ENCODE results near the gene NOL12. TPM values are rescaled to one million over a fixed set of nuclear protein-coding genes. Genes with fewer than 3 reads are reported as not detected.
"Not testable (repeated sequence)": the region's sequence is repeated elsewhere in the genome, so short reads cannot be mapped to it uniquely, and the experiment has no call there.

Gene NOL12
- total and polyA plus RNA-seq, 4 donors, result 6.9 to 16.5 (median 11.4) TPM

- no peak overlapping the region for H3K4me3 ChIP-seq (ENCODE audit: low read depth in 1 of 3, low read length in 3 of 3)
- no peaks in the 10 kb centered on the region for H3K9me3 ChIP-seq (ENCODE audit: control insufficient read depth in 4 of 4, low read length in 3 of 4)
- no peak overlapping the region for H3K27ac ChIP-seq (ENCODE audit: low read depth in 1 of 2, low read length in 2 of 2)
- DNase-seq (ENCODE audit: low spot score), result no peak
- no peaks in the 10 kb centered on the region for H3K4me1 ChIP-seq (ENCODE audit: control insufficient read depth in 4 of 4, insufficient read depth in 4 of 4, low read length in 3 of 4)
- H3K36me3 ChIP-seq (ENCODE audit: control insufficient read depth in 4 of 4, insufficient read depth in 3 of 4, low read depth in 1 of 4, low read length in 3 of 4), result peaks cover 0 to 2% (median 0%) of the 10 kb centered on the region in 4 donors
- TF ChIP-seq EGR1 (IDR thresholded peaks at IDR 0.05; ENCODE audit: low read depth in 2 of 2), result no peak
- TF ChIP-seq RXRA (IDR thresholded peaks at IDR 0.05), result no peak
- TF ChIP-seq HNF4A (conservative IDR thresholded peaks at IDR 0.05), result no peak
- no peak for TF ChIP-seq GABPA (IDR thresholded peaks at IDR 0.05 in 1 of 2, conservative IDR thresholded peaks at IDR 0.05 in 1 of 2)
- TF ChIP-seq NR2F2 (IDR thresholded peaks at IDR 0.05), result no peak
- no peak for TF ChIP-seq FOXA1 (IDR thresholded peaks at IDR 0.05)
- H3K27me3 ChIP-seq (ENCODE audit: control insufficient read depth in 4 of 4, insufficient read depth in 4 of 4, low read length in 3 of 4), result no peaks in the 10 kb centered on the region
- WGBS, result 95% methylated on average over 7 of the region's 7 CpGs
- no peak overlapping the region for H3K9ac ChIP-seq (ENCODE audit: low read depth in 1 of 2, low read length in 2 of 2)
Measured at GRCh38 chr22:37715760-37716159, 29.6 kb downstream of the NOL12 start.

- Histone ChIP-seq H3K9me3 (ENCODE audit: control insufficient read depth in 4 of 4, low read length in 3 of 4) (no peaks in the 10 kb centered on the region), H3K9ac (ENCODE audit: low read depth in 1 of 2, low read length in 2 of 2) (no peak overlapping the region), H3K4me1 (ENCODE audit: control insufficient read depth in 4 of 4, insufficient read depth in 4 of 4, low read length in 3 of 4) (no peaks in the 10 kb centered on the region), H3K27ac (ENCODE audit: low read depth in 1 of 2, low read length in 2 of 2) (no peak overlapping the region), H3K4me3 (ENCODE audit: low read depth in 1 of 3, low read length in 3 of 3) (no peak overlapping the region), H3K36me3 (ENCODE audit: control insufficient read depth in 4 of 4, insufficient read depth in 3 of 4, low read depth in 1 of 4, low read length in 3 of 4) (peaks cover 0 to 2% (median 0%) of the 10 kb centered on the region in 4 donors), H3K27me3 (ENCODE audit: control insufficient read depth in 4 of 4, insufficient read depth in 4 of 4, low read length in 3 of 4) (no peaks in the 10 kb centered on the region)
- 99% methylated on average over 9 of the region's 9 CpGs for WGBS
- TF ChIP-seq SP1 (IDR thresholded peaks at IDR 0.05) (no peak), RAD21 (IDR thresholded peaks at IDR 0.05) (no peak), JUND (IDR thresholded peaks at IDR 0.05) (no peak), ATF3 (IDR thresholded peaks at IDR 0.05) (no peak), HNF4G (IDR thresholded peaks at IDR 0.05) (no peak), YY1 (IDR thresholded peaks at IDR 0.05) (no peak), GABPA (IDR thresholded peaks at IDR 0.05 in 1 of 2, conservative IDR thresholded peaks at IDR 0.05 in 1 of 2) (no peak), EGR1 (IDR thresholded peaks at IDR 0.05; ENCODE audit: low read depth in 2 of 2) (no peak), HNF4A (conservative IDR thresholded peaks at IDR 0.05) (no peak), TAF1 (conservative IDR thresholded peaks at IDR 0.05) (no peak), FOXA2 (IDR thresholded peaks at IDR 0.05) (no peak), NR2F2 (IDR thresholded peaks at IDR 0.05) (no peak), FOXA1 (IDR thresholded peaks at IDR 0.05) (no peak), RXRA (IDR thresholded peaks at IDR 0.05) (no peak)
- TF ChIP-seq, protein P1, sequence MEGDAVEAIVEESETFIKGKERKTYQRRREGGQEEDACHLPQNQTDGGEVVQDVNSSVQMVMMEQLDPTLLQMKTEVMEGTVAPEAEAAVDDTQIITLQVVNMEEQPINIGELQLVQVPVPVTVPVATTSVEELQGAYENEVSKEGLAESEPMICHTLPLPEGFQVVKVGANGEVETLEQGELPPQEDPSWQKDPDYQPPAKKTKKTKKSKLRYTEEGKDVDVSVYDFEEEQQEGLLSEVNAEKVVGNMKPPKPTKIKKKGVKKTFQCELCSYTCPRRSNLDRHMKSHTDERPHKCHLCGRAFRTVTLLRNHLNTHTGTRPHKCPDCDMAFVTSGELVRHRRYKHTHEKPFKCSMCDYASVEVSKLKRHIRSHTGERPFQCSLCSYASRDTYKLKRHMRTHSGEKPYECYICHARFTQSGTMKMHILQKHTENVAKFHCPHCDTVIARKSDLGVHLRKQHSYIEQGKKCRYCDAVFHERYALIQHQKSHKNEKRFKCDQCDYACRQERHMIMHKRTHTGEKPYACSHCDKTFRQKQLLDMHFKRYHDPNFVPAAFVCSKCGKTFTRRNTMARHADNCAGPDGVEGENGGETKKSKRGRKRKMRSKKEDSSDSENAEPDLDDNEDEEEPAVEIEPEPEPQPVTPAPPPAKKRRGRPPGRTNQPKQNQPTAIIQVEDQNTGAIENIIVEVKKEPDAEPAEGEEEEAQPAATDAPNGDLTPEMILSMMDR (IDR thresholded peaks at IDR 0.05; ENCODE audit: low read depth, low read length, missing input control), result no peak
- TF ChIP-seq, protein P2, sequence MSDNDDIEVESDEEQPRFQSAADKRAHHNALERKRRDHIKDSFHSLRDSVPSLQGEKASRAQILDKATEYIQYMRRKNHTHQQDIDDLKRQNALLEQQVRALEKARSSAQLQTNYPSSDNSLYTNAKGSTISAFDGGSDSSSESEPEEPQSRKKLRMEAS (IDR thresholded peaks at IDR 0.05), result no peak
- TF ChIP-seq, protein P3, sequence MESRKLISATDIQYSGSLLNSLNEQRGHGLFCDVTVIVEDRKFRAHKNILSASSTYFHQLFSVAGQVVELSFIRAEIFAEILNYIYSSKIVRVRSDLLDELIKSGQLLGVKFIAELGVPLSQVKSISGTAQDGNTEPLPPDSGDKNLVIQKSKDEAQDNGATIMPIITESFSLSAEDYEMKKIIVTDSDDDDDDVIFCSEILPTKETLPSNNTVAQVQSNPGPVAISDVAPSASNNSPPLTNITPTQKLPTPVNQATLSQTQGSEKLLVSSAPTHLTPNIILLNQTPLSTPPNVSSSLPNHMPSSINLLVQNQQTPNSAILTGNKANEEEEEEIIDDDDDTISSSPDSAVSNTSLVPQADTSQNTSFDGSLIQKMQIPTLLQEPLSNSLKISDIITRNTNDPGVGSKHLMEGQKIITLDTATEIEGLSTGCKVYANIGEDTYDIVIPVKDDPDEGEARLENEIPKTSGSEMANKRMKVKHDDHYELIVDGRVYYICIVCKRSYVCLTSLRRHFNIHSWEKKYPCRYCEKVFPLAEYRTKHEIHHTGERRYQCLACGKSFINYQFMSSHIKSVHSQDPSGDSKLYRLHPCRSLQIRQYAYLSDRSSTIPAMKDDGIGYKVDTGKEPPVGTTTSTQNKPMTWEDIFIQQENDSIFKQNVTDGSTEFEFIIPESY (IDR thresholded peaks at IDR 0.05), result no peak
- TF ChIP-seq, protein P4, sequence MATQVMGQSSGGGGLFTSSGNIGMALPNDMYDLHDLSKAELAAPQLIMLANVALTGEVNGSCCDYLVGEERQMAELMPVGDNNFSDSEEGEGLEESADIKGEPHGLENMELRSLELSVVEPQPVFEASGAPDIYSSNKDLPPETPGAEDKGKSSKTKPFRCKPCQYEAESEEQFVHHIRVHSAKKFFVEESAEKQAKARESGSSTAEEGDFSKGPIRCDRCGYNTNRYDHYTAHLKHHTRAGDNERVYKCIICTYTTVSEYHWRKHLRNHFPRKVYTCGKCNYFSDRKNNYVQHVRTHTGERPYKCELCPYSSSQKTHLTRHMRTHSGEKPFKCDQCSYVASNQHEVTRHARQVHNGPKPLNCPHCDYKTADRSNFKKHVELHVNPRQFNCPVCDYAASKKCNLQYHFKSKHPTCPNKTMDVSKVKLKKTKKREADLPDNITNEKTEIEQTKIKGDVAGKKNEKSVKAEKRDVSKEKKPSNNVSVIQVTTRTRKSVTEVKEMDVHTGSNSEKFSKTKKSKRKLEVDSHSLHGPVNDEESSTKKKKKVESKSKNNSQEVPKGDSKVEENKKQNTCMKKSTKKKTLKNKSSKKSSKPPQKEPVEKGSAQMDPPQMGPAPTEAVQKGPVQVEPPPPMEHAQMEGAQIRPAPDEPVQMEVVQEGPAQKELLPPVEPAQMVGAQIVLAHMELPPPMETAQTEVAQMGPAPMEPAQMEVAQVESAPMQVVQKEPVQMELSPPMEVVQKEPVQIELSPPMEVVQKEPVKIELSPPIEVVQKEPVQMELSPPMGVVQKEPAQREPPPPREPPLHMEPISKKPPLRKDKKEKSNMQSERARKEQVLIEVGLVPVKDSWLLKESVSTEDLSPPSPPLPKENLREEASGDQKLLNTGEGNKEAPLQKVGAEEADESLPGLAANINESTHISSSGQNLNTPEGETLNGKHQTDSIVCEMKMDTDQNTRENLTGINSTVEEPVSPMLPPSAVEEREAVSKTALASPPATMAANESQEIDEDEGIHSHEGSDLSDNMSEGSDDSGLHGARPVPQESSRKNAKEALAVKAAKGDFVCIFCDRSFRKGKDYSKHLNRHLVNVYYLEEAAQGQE (IDR thresholded peaks at IDR 0.05), result no peak
- no peak for DNase-seq (ENCODE audit: low spot score)
Measured at GRCh38 chr22:37716708-37717107, 30.6 kb downstream of the NOL12 start.

DNA sequence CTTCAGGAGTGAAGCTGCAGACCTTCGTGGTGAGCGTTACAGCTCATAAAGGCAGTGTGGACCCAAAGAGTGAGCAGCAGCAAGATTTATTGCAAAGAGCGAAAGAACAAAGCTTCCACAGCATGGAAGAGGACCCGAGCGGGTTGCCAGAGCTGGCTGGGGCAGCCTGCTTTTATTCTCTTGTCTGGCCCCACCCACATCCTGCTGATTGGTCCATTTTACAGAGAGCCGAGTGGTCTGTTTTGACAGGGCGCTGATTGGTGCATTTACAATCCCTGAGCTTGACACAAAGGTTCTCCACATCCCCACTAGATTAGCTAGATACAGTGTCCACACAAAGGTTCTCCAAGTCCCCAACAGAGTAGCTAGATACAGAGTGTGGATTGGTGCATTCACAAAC, 31.1 kb downstream of the NOL12 start:
- WGBS, result 96% methylated on average over 7 of the region's 7 CpGs
- not testable (repeated sequence) for H3K4me1 ChIP-seq (ENCODE audit: control insufficient read depth in 4 of 4, insufficient read depth in 4 of 4, low read length in 3 of 4); H3K4me3 ChIP-seq (ENCODE audit: low read depth in 1 of 3, low read length in 3 of 3); H3K9me3 ChIP-seq (ENCODE audit: control insufficient read depth in 4 of 4, low read length in 3 of 4); H3K36me3 ChIP-seq (ENCODE audit: control insufficient read depth in 4 of 4, insufficient read depth in 3 of 4, low read depth in 1 of 4, low read length in 3 of 4); H3K27me3 ChIP-seq (ENCODE audit: control insufficient read depth in 4 of 4, insufficient read depth in 4 of 4, low read length in 3 of 4); DNase-seq (ENCODE audit: low spot score); H3K9ac ChIP-seq (ENCODE audit: low read depth in 1 of 2, low read length in 2 of 2); H3K27ac ChIP-seq (ENCODE audit: low read depth in 1 of 2, low read length in 2 of 2)

Data from liver (tissue), 9 donors.